A673 (cell line): Measurements from ENCODE around the gene KIF26B. TPM values are rescaled to one million over a fixed set of nuclear protein-coding genes. Genes with fewer than 3 reads are reported as not detected.

Experiments
- BruUV-seq: library from RNA; stranded (reverse); fragments of 400-500 nt; replicated peaks from 2 replicates; lab custom pipeline; 2021; lab: Mats Ljungman, UMichigan
- CTCF ChIA-PET: fragments of 300-600 bp; sonication (Branson Sonifier 250); formaldehyde crosslinking; loops from one replicate; lab custom pipeline; 2022; ENCODE audit warnings: antibody characterized with exemption; lab: Charles Lee
- POLR2A ChIA-PET: fragments of 300-600 bp; sonication (Branson Sonifier 250); formaldehyde crosslinking; loops from one replicate; lab custom pipeline; 2022; ENCODE audit warnings: antibody characterized with exemption; ENCODE audit not compliant: low non-redundant PET; lab: Charles Lee
- DNase-seq: peaks from one replicate; pipeline ENCODE4 v3.0.0-alpha.2; 2015; ENCODE audit warnings: low spot score
- H3K27ac ChIP-seq: fragments of 200-600 bp; sonication (generic); 2 replicates; pipeline ENCODE4 v1.5.1; 2016; ENCODE audit warnings: mixed run types, low read depth, mild to moderate bottlenecking, mixed read lengths, antibody characterized with exemption, low read length; ENCODE audit not compliant: poor library complexity, severe bottlenecking
- H3K27me3 ChIP-seq: fragments of 200-600 bp; sonication (generic); replicated peaks from 2 replicates; pipeline ENCODE4 v1.6.1; 2017; ENCODE audit warnings: mixed run types, low read depth, mild to moderate bottlenecking, mixed read lengths, antibody characterized with exemption, low read length; ENCODE audit not compliant: insufficient read depth, poor library complexity
- H3K36me3 ChIP-seq: fragments of 200-600 bp; sonication (generic); 2 replicates; pipeline ENCODE4 v1.6.1; 2016; ENCODE audit warnings: mixed run types, mild to moderate bottlenecking, mixed read lengths, antibody characterized with exemption, low read length; ENCODE audit not compliant: insufficient read depth, poor library complexity, severe bottlenecking
- H3K4me1 ChIP-seq: fragments of 200-600 bp; sonication (generic); 2 replicates; pipeline ENCODE4 v1.6.1; 2017; ENCODE audit warnings: mixed run types, mild to moderate bottlenecking, mixed read lengths, antibody characterized with exemption, low read length; ENCODE audit not compliant: insufficient read depth, poor library complexity, severe bottlenecking
- H3K4me3 ChIP-seq: fragments of 200-600 bp; sonication (generic); 2 replicates; pipeline ENCODE4 v1.5.1; 2016; ENCODE audit warnings: low read depth, mixed run types, mild to moderate bottlenecking, mixed read lengths, low read length; ENCODE audit not compliant: poor library complexity, severe bottlenecking
- H3K9me3 ChIP-seq: fragments of 200-600 bp; sonication (generic); 2 replicates; pipeline ENCODE4 v1.6.1; 2016; ENCODE audit warnings: mixed run types, low read depth, mild to moderate bottlenecking, mixed read lengths, antibody characterized with exemption, low read length; ENCODE audit not compliant: poor library complexity, severe bottlenecking
- EZH2 ChIP-seq: fragments of 200-600 bp; sonication (generic); IDR thresholded peaks from 2 replicates; pipeline ENCODE4 v1.6.1; 2017; ENCODE audit warnings: borderline replicate concordance, low read depth, mild to moderate bottlenecking, mixed read lengths, antibody characterized with exemption, low read length; ENCODE audit not compliant: poor library complexity, severe bottlenecking
- intact Hi-C: fragments of 100-400 bp; cut with micrococcal nuclease; formaldehyde crosslinking; loops from one replicate; pipeline ENCODE4 v1.10.0; 2022; ENCODE audit not compliant: unreplicated experiment
- total RNA-seq: library from RNA; stranded (reverse); gene quantifications from 2 replicates; pipeline ENCODE4 v1.2.3, GENCODE V29; 2021
- TF ChIP-seq, protein P1 (sequence below): fragments of 300-800, 200-600 bp; sonication (generic); conservative IDR thresholded peaks from 2 replicates; pipeline ENCODE4 v1.5.1; 2017; ENCODE audit warnings: low read depth, mild to moderate bottlenecking, antibody characterized with exemption, low read length, moderate library complexity, mixed read lengths

KIF26B gene
- total RNA-seq, 1 experiment from 2014 or later, result not detected

DNA sequence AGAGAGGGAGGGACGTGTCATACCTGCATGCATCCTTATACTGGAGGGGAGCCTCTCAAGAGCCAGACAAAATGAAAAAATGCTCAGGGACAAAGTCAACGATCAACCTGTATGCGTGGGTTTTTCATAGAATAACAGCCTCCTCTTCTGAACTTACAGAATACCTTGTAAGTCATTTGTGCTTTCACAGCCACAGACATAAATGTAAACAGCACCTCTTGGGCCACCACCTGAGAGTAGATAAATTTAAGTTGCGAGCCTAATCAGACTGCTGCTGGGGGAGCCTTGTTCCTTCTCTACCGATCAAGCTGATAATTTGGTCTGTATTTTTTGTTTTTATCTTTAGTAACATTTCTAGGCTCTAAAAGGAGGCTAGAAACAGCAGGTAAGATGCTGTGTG, 223.1 kb downstream of the KIF26B start:
- Histone ChIP-seq H3K36me3 (no peaks in the 10 kb centered on the region), H3K4me1 (no peaks in the 10 kb centered on the region), H3K27ac (no peak overlapping the region), H3K27me3 (peaks cover 22% of the 10 kb centered on the region), H3K4me3 (no peak overlapping the region), H3K9me3 (no peaks in the 10 kb centered on the region)
- no peak for TF ChIP-seq EZH2
- TF ChIP-seq, protein P1, sequence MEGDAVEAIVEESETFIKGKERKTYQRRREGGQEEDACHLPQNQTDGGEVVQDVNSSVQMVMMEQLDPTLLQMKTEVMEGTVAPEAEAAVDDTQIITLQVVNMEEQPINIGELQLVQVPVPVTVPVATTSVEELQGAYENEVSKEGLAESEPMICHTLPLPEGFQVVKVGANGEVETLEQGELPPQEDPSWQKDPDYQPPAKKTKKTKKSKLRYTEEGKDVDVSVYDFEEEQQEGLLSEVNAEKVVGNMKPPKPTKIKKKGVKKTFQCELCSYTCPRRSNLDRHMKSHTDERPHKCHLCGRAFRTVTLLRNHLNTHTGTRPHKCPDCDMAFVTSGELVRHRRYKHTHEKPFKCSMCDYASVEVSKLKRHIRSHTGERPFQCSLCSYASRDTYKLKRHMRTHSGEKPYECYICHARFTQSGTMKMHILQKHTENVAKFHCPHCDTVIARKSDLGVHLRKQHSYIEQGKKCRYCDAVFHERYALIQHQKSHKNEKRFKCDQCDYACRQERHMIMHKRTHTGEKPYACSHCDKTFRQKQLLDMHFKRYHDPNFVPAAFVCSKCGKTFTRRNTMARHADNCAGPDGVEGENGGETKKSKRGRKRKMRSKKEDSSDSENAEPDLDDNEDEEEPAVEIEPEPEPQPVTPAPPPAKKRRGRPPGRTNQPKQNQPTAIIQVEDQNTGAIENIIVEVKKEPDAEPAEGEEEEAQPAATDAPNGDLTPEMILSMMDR, result no peak
- no TSS peak for BruUV-seq
- ChIA-PET CTCF (no interaction called here), POLR2A (no interaction called here)
- DNase-seq, result no peak
- intact Hi-C loops, result no loop called here

DNA sequence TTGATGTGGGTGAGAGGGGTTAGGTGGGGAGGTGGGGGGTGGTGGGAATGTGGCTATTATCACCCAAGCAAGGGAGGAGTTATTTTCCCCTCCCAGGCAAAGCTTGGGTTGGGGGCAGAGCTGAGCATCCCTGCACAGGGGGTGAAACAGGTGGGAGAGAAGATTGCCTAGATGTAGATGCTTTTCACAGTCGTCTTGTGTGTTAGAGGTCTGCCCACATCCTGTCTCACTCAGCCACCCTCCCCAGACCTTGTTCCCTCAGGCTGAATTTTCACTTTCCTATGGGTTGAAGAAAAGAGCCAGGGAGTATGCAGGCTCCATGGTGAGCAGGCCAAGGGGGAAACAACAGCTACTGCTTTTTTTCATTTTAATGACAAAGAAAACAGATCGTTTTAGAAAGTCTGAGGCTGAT, 223.5 kb downstream of the KIF26B start:
- Histone ChIP-seq H3K36me3 (no peaks in the 10 kb centered on the region), H3K27ac (no peak overlapping the region), H3K27me3 (peaks cover 19% of the 10 kb centered on the region), H3K9me3 (no peaks in the 10 kb centered on the region), H3K4me3 (no peak overlapping the region), H3K4me1 (no peaks in the 10 kb centered on the region)
- ChIA-PET CTCF (no interaction called here), POLR2A (no interaction called here)
- BruUV-seq, result no TSS peak
- intact Hi-C loops, result no loop called here
- DNase-seq, result no peak
- TF ChIP-seq, protein P1, result no peak
- no peak for TF ChIP-seq EZH2

DNA sequence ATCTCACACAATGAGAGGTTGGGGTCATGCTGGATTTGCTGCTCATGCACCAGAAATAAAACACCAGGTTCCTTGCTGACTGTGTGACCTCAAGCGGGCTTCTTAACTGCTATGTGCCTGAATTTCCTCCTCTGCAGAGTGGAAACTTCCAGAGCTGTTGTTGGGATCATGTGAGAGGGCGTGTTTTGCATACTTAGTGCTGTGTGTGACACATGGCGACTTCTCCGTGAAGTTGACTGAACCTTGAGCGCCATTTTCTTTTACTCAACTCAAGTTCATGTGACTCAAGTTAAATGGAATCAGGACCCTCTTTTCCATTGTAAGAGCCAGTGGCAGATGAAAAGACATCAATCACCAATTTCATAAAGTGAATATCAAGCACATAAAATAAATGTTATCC, 224.0 kb downstream of the KIF26B start:
- H3K4me1 ChIP-seq, result no peaks in the 10 kb centered on the region
- POLR2A ChIA-PET, result no interaction called here
- CTCF ChIA-PET, result no interaction called here

More for the DNA sequence above, 224.0 kb downstream of the KIF26B start:
- BruUV-seq, result no TSS peak
- peaks cover 21% of the 10 kb centered on the region for H3K27me3 ChIP-seq
- no peaks in the 10 kb centered on the region for H3K36me3 ChIP-seq
- DNase-seq, result no peak
- H3K4me3 ChIP-seq, result no peak overlapping the region
- TF ChIP-seq EZH2, result no peak
- TF ChIP-seq, protein P1, result no peak
- no peaks in the 10 kb centered on the region for H3K9me3 ChIP-seq
- intact Hi-C loops, result no loop called here
- H3K27ac ChIP-seq, result no peak overlapping the region
